HUES6 (cell line): ENCODE measurements around the gene COA3.
A peak's percentile ranks its signal among the peaks of the same experiment; 100 is the strongest.

Source experiments
- H3K27ac ChIP-seq: 2 replicates; pipeline ENCODE4 v1.7.0; 2013; ENCODE audit warnings: low read depth, mild to moderate bottlenecking, low read length, inconsistent platforms
- H3K27me3 ChIP-seq: 2 replicates; pipeline ENCODE4 v1.6.1; 2013; ENCODE audit warnings: low read length; ENCODE audit not compliant: control insufficient read depth, insufficient read depth
- H3K36me3 ChIP-seq: 2 replicates; pipeline ENCODE4 v1.6.1; 2013; ENCODE audit warnings: low read length; ENCODE audit not compliant: control insufficient read depth, insufficient read depth
- H3K4me1 ChIP-seq: 2 replicates; pipeline ENCODE4 v1.6.1; 2013; ENCODE audit warnings: low read length; ENCODE audit not compliant: control insufficient read depth, insufficient read depth
- H3K4me3 ChIP-seq: 2 replicates; pipeline ENCODE4 v1.5.1; 2013; ENCODE audit warnings: low read depth, low read length
- H3K9ac ChIP-seq: one replicate; pipeline ENCODE4 v1.6.1; 2013; ENCODE audit warnings: mild to moderate bottlenecking, low read length
- H3K9me3 ChIP-seq: 2 replicates; pipeline ENCODE4 v1.6.1; 2013; ENCODE audit warnings: low read depth, low read length; ENCODE audit not compliant: control insufficient read depth, insufficient read depth

The COA3 gene

DNA sequence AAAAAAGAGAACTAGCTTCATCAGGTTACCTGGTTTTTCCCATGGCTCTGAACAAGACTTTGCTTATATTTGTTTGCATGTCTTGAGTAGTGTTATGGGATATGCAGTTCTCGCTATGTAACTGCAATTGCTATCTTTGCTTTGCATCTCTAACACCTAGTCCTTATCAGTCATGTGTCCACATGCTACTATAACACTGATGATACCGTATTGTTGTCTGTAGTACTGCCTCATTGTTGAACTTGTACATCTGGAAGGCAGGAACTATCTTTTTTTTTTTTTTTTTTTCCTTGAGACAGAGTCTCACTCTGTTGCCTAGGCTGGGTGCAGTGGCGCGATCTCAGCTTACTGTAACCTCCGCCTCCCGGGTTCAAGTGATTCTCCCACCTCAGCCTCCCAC lies 37.2 kb upstream of the COA3 start:
- H3K27me3 ChIP-seq = no peaks in the 10 kb centered on the region
- peaks cover 7% of the 10 kb centered on the region; the same call in 1 of the 2 replicates for H3K4me1 ChIP-seq
- H3K4me3 ChIP-seq = no peak overlapping the region
- peaks cover 56% of the 10 kb centered on the region for H3K36me3 ChIP-seq
- no peaks in the 10 kb centered on the region for H3K9me3 ChIP-seq
- no peak overlapping the region for H3K9ac ChIP-seq
- H3K27ac ChIP-seq = no peak overlapping the region

DNA sequence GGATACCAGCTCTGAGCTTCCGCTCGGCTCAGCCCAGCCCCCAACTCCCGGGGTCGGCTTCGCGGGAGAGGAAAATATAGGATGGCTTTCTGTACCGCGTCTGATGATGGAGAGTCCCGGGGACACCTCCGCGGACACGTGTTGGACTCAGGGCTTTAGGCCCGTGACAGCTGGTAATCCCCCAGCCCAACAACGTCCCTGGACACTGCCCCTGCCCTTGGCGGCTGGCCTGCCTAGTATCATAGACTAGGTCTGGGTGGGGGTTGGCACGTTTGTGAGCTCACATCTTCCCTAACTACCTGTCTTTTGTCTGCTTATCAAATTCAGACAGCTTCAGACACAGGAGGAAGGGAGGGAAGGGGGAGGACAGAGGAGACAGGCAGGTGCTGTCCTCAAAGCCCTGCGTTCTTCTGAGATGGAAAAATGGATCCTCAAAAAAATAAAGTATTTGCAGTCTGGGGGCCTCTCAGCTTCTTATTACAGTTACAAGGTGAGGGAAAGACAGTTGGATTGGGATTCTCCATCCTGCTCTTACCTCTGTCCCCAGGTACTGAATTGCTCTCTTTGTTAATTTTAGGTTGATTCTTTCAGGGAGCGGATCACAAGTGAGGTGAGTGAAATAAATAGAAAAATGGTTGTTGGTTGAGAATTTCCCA lies 35.4 kb upstream of the COA3 start:
- 0 out of 2 replicates have a peak, but pooled peaks cover 3% of the 10 kb centered on the region for H3K27me3 ChIP-seq
- H3K4me3 ChIP-seq = peak overlapping the region; percentile 83
- H3K9ac ChIP-seq = peak overlapping the region; percentile 93
- no peaks in the 10 kb centered on the region for H3K9me3 ChIP-seq
- peak overlapping the region; percentile 86 for H3K27ac ChIP-seq
- H3K36me3 ChIP-seq = peaks cover 42% of the 10 kb centered on the region
- peaks cover 7% of the 10 kb centered on the region; the same call in 1 of the 2 replicates for H3K4me1 ChIP-seq

DNA sequence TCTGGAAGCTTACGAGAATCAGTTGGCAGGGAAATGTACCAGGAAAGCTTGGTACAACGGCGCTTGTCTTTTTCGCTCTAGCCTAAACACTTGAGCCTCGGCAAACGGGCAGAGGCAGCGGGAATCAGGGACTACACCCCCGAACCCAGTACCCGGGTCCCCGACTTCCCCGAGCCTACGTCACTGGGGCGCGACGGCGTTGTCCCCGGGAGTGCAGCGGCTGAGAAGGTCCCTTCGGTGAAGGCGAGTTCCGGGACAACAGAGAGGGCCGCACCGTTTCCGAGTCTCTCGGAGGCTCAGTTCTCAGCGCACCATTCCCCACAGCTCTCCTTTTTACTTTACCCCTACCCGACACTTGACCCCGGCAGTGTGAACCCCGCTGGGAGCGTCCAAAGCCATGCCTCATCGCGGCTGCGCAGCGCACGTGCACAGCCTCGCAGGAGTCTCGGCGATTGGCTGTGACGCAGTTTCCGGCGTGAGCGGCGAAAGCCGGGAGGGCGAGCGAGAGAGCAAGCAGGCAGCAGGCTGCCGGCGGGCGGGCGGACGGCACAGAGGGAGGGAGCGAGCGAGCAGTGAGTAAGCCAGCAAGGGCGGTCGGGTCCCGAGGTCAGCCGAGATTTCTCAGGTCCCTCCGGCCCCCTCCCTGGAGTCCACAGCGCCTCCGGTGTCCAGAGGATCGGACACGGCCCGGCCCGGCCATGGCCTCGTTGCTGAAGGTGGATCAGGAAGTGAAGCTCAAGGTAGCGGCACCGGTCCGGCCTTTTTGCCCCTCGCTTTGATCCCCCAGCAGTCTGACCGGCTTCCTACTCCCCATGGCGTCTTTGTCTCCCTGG lies 34.6 kb upstream of the COA3 start, which contains the start of gene PSME3:
Gene PSME3, plus strand, starts transcription at position 464 of the 833 bp plus-strand sequence. Its CDS starts 235 bp downstream, at position 699.
- Histone ChIP-seq H3K27ac (peak within 1 kb of the TSS; percentile 86), H3K36me3 (peaks cover 34% of the 10 kb centered on the region), H3K9me3 (no peaks in the 10 kb centered on the region), H3K27me3 (0 out of 2 replicates have a peak, but pooled peaks cover 3% of the 10 kb centered on the region), H3K4me3 (peak within 1 kb of the TSS; percentile 83), H3K9ac (peak within 1 kb of the TSS; percentile 93), H3K4me1 (peaks cover 7% of the 10 kb centered on the region; the same call in 1 of the 2 replicates)

GRCh38 chr17:42832213-42832933 lies 33.9 kb upstream of the COA3 start:
- Histone ChIP-seq H3K4me3 (peak overlapping the region; percentile 83), H3K4me1 (peaks cover 7% of the 10 kb centered on the region; the same call in 1 of the 2 replicates), H3K9me3 (no peaks in the 10 kb centered on the region), H3K9ac (peak overlapping the region; percentile 93), H3K36me3 (peaks cover 26% of the 10 kb centered on the region), H3K27me3 (peaks cover 7% of the 10 kb centered on the region; the same call in 1 of the 2 replicates), H3K27ac (peak overlapping the region; percentile 86)

DNA sequence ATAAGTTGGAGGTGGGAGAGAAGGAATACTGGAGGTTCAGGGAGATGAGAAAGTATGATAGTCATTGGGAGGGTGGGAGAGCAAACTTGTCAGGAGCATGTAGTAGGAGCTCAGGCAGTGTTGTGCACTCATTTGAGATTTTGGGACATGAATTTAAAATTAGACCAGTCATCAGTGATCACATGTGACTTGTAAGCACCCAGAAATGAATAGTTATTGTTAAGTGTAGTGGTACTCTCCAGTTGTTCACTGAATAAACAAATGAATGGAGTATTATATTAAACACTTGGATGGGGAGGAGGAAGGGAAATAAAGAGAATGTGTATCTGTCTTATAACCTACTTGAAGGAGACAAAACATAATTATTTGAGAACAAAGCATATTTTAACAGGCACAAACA lies 32.5 kb upstream of the COA3 start:
- peaks cover 16% of the 10 kb centered on the region for H3K36me3 ChIP-seq
- peaks cover 12% of the 10 kb centered on the region; the same call in 1 of the 2 replicates for H3K27me3 ChIP-seq
- no peak overlapping the region for H3K4me3 ChIP-seq
- H3K9ac ChIP-seq = no peak overlapping the region
- no peaks in the 10 kb centered on the region for H3K9me3 ChIP-seq
- H3K27ac ChIP-seq = no peak overlapping the region
- H3K4me1 ChIP-seq = peaks cover 7% of the 10 kb centered on the region; the same call in 1 of the 2 replicates

DNA sequence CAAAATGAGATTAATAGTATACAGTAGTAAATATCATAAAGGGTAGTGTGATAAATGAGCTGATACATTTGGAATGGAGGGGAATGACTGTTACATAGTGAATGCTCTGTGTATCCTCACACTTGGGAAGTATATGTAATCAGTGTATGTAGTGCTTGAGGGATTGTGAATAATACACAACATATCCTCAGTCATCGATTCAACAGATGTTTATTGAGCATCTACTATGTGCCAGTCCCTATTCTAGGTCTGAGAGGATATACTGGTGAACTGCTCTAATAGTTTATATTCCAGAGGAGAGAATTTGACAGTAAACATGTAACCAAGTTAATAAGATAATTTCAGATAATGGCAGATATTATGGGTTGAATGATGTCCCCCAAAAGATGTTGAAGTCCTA lies 29.0 kb upstream of the COA3 start:
- H3K9ac ChIP-seq = no peak overlapping the region
- H3K9me3 ChIP-seq = no peaks in the 10 kb centered on the region
- peaks cover 12% of the 10 kb centered on the region; the same call in 1 of the 2 replicates for H3K27me3 ChIP-seq
- no peak overlapping the region for H3K27ac ChIP-seq
- H3K36me3 ChIP-seq = no peaks in the 10 kb centered on the region
- H3K4me1 ChIP-seq = peaks cover 6% of the 10 kb centered on the region; the same call in 1 of the 2 replicates
- no peak overlapping the region for H3K4me3 ChIP-seq

DNA sequence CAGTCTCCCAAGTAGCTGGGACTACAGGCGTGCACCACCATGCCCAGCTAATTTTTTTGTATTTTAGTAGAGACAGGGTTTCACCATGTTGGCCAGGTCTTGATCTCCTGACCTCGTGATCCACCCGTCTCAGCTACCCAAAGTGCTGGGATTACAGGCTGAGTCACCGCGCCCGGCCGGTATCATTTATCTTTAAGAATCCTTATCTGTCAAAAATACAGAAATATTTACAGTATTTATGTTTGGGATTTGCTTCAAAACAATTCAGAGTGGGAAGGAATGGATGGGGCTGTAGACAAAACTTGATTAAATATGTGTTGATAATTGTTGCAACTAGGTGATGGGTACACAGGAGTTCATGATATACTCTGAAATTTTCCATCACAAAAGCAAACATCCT lies 22.7 kb upstream of the COA3 start:
- Histone ChIP-seq H3K27ac (no peak overlapping the region), H3K9me3 (no peaks in the 10 kb centered on the region), H3K9ac (no peak overlapping the region), H3K4me1 (no peaks in the 10 kb centered on the region), H3K36me3 (peaks cover 50% of the 10 kb centered on the region), H3K4me3 (no peak overlapping the region), H3K27me3 (no peaks in the 10 kb centered on the region)

DNA sequence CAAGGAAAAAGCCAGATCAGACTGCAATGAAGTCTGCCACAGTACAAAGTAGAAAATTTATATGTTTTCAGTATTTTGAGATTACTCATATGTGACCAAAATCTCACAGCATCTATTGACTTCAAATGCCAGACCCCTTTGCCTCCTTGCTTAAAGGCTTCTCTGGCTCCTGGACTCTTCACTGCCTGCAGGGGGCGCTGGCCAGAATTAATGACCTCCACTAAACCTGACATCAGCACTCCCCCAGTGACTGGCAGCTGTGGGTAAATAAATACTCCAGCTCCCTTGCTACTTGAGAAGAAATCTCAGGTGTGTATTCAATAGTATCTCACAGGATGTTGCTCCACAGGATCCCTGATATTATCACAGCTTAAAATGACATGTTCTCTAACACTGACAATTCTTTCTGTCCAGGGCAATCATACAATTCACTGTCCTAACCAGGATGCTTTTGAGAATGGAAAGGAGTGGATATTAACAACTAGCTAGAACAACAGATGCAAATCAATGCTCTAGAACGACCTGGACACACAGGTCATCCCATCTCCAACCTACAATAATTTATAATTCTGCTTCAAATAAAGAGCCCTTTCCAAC lies 21.5 kb upstream of the COA3 start:
- no peaks in the 10 kb centered on the region for H3K4me1 ChIP-seq
- no peaks in the 10 kb centered on the region for H3K9me3 ChIP-seq
- no peak overlapping the region for H3K4me3 ChIP-seq
- H3K27ac ChIP-seq = no peak overlapping the region
- no peaks in the 10 kb centered on the region for H3K27me3 ChIP-seq
- peaks cover 62% of the 10 kb centered on the region for H3K36me3 ChIP-seq
- no peak overlapping the region for H3K9ac ChIP-seq

DNA sequence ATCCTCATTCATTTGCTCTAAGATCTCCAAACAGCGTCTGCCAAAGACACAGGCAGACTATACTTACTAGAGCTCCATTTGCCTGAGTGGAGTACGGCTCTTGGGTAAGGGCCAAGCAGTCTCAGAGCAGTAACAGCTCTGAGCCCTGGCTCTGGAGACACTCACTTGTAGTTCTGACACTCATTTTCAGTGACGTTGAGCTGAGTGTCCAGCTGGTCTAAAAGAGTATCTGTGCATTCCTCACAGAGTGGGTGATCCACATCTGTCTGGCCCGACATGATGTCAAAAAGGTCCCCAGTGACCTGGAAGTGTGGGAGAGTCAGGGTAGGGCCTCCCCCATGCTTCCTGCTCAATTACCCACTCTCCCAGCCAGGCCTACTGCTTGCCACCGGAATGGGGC lies 19.9 kb upstream of the COA3 start:
- Histone ChIP-seq H3K36me3 (peaks cover 78% of the 10 kb centered on the region), H3K4me3 (no peak overlapping the region), H3K9me3 (no peaks in the 10 kb centered on the region), H3K9ac (no peak overlapping the region), H3K4me1 (no peaks in the 10 kb centered on the region), H3K27ac (no peak overlapping the region), H3K27me3 (no peaks in the 10 kb centered on the region)

- H3K27me3 ChIP-seq = no peaks in the 10 kb centered on the region
- no peak overlapping the region for H3K9ac ChIP-seq
- no peaks in the 10 kb centered on the region for H3K4me1 ChIP-seq
- no peaks in the 10 kb centered on the region for H3K9me3 ChIP-seq
- no peak overlapping the region for H3K4me3 ChIP-seq
- H3K27ac ChIP-seq = no peak overlapping the region
- H3K36me3 ChIP-seq = peaks cover 78% of the 10 kb centered on the region
Observed at GRCh38 chr17:42817866-42818265, 19.4 kb upstream of the COA3 start.
